K562 (cell line): ENCODE measurements around the gene C1orf74. TPM values are rescaled to one million over a fixed set of nuclear protein-coding genes. Genes with fewer than 3 reads are reported as not detected.
A peak's percentile ranks its signal among the peaks of the same experiment; 100 is the strongest.

ENCODE experiments used
- ARHGAP35 ChIP-seq: fragments of 450-650 bp; IDR thresholded peaks from 2 replicates; pipeline ENCODE4 v1.6.1; 2018; ENCODE audit not compliant: partially characterized antibody
- BRD9 ChIP-seq: fragments of 450-650 bp; IDR thresholded peaks from 2 replicates; pipeline ENCODE4 v1.6.1; 2018; ENCODE audit warnings: low read depth; ENCODE audit not compliant: partially characterized antibody
- DNMT1 ChIP-seq: fragments of 450-650 bp; IDR thresholded peaks from 2 replicates; pipeline ENCODE4 v1.6.1; 2016; ENCODE audit warnings: antibody characterized with exemption, mild to moderate bottlenecking
- MIER1 ChIP-seq: fragments of 450-650 bp; IDR thresholded peaks from 2 replicates; pipeline ENCODE4 v1.6.1; 2016; ENCODE audit warnings: antibody characterized with exemption, mild to moderate bottlenecking, low read depth
- PCBP2 ChIP-seq: fragments of 200-400 bp; formaldehyde crosslinking; IDR thresholded peaks from 2 replicates; pipeline ENCODE4 v1.6.1; 2018; ENCODE audit warnings: low read length, low read depth, mild to moderate bottlenecking, moderate library complexity; ENCODE audit not compliant: poor library complexity, severe bottlenecking
- PHB2 ChIP-seq: fragments of 450-650 bp; IDR thresholded peaks from 2 replicates; pipeline ENCODE4 v1.6.1; 2017; ENCODE audit warnings: low read depth
- PHF8 ChIP-seq: fragments of 200-600 bp; sonication (generic); IDR thresholded peaks from 2 replicates; pipeline ENCODE4 v1.6.1; 2012; ENCODE audit warnings: mixed run types, mild to moderate bottlenecking, inconsistent platforms, low read length, moderate library complexity, borderline replicate concordance
- RNF2 ChIP-seq: sonication (generic); IDR thresholded peaks from 2 replicates; pipeline ENCODE4 v1.6.1; 2016
- SNIP1 ChIP-seq: fragments of 450-650 bp; IDR thresholded peaks from 2 replicates; pipeline ENCODE4 v1.7.1; 2017; ENCODE audit warnings: low read depth, mild to moderate bottlenecking
- TRIM24 ChIP-seq, 2 experiments: fragments of 450-650 bp; IDR thresholded peaks; 2 replicates each; pipeline ENCODE4 v1.6.1; 2016
- ZNF134 ChIP-seq: fragments of 250-450 bp; sonication (Bioruptor Pico); conservative IDR thresholded peaks from 2 replicates; pipeline ENCODE4 v1.4.0; 2020
- ZNF717 ChIP-seq: fragments of 250-450 bp; sonication (Bioruptor Pico); IDR thresholded peaks from 2 replicates; pipeline ENCODE4 v1.5.0; 2021
- polyA plus RNA-seq, 8 experiments: library from polyadenylated mRNA; depleted of rRNA in 4 of 8; stranded (reverse) in 5 of 8; unstranded in 3 of 8; fragments of >200 nt; fragmentation: Nextera tagmentation in 2 of 8; fragmentation: Illumina TruSeq in 1 of 8; extraction: Ambion mirVana in 2 of 8; extraction: Trizol in 1 of 8; gene quantifications; 2 replicates each; pipeline versions ENCODE4 v1.2.1 to v1.2.3, GENCODE V29; 2011 to 2014; ENCODE audit warnings: inconsistent platforms in 1 of 8, missing spikeins in 1 of 8
- total RNA-seq, 7 experiments: library from RNA; depleted of rRNA in 6 of 7; stranded (reverse); fragments of >200 nt in 6 of 7; fragmentation: Illumina TruSeq in 2 of 7; extraction: Trizol in 2 of 7; gene quantifications; 2 replicates each; pipeline versions ENCODE4 v1.2.1 to v1.2.3, GENCODE V29; 2011 to 2021; ENCODE audit warnings: low replicate concordance in 1 of 7
- TF ChIP-seq, protein P1 (sequence below): fragments of 250-450 bp; sonication (Bioruptor Pico); IDR thresholded peaks from 2 replicates; pipeline ENCODE4 v1.5.0; 2021; ENCODE audit warnings: mild to moderate bottlenecking, moderate library complexity
- TF ChIP-seq, protein P2 (sequence below): sonication (generic); formaldehyde crosslinking; IDR thresholded peaks from 2 replicates; pipeline ENCODE4 v1.8.0; 2022; ENCODE audit warnings: missing genetic modification reagents, mild to moderate bottlenecking, borderline replicate concordance
- TF ChIP-seq, protein P3 (sequence below): fragments of 450-650 bp; IDR thresholded peaks from 2 replicates; pipeline ENCODE4 v1.6.1; 2017; ENCODE audit warnings: antibody characterized with exemption, mild to moderate bottlenecking
- TF ChIP-seq, protein P4 (sequence below): fragments of 450-650 bp; IDR thresholded peaks from 2 replicates; pipeline ENCODE4 v1.6.1; 2016

C1orf74 gene
- total and polyA plus RNA-seq, 9 of the 15 experiments (the other 6 are each of a cell fraction or from before 2014, with no cell fraction given): 4.0 to 7.6 (median 5.7) TPM

DNA sequence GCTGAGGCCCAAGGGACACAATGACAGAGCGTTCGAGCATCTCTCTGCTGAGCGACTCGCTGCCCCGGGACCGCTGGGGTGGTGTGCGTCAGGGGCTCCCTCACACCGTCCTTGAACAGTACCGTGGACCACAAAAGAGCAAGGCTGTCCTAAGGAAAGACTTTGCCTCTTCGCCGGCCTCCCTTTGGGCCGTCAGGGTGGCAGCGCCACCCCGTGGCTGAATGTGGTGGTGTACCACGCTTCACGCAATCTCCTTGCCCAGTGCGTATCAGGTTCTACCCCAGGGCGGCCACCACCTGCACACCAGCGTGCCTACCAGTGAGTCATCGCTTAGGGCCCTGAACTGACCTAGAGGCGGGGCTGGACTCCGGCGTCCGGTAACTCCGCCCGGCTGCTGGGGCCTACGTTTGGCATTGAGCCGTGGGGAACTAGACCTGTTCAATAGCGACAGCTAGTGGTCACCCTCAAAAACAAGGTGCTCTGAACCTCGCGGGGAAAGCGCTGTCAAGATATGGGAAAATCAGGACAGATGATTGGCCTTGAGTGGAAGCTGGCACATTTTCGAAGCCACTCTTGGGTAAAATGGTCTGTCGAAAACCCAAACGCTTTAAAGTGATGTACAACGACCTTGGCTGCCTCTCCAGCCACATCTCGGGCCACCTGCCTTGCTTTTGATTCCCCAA is 36.6 kb downstream of the C1orf74 start (continued):
- TF ChIP-seq, protein P1, sequence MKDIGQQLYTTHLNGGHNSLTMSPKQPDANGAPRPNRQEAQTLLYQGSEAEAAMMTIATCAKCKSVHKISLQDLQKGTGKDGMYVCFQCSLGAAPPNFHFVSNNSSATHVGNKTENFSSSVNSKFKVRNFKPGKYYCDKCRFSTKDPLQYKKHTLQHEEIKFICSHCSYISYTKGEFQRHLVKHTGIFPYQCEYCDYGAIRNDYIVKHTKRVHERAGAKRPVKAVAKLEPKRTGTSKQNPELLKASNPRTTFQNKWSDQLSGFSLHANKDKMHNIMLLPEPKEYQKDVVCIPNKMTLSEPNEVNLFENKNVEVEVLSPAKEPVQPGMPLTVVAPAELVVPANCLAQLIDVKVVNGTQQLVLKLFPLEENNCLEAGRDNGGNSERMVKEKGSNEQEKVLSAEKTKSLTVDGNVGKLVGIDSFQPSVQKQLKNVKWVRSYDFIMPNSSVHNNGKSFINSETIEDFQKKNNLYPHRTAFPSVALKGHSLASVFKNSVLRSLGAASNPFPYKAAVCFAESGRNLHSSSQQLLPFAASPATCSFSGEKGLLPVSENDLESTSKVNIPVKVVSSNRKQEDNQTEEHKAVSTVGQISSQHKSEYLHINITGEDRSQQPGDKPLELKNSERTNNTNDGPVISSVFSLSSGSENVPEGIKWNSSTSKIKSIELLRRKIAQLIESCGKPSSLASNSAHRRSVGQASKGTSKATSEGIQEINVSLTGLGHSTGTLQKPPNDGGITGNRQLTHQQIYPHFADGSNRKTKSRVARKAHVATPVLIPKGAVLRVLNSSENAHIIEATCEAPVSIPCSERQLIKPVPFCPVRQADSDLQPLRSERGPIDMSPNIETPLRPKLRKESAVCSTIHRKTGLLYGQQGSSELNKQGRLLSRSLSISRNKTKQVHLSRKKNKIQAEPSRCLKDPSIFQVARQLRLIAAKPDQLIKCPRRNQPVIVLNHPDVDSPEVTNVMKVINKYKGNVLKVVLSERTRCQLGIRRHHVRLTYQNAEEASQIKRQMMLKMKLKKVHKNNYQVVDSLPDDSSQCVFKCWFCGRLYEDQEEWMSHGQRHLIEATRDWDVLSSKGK (CRISPR knock-in tag): no peak
- TF ChIP-seq, protein P2, sequence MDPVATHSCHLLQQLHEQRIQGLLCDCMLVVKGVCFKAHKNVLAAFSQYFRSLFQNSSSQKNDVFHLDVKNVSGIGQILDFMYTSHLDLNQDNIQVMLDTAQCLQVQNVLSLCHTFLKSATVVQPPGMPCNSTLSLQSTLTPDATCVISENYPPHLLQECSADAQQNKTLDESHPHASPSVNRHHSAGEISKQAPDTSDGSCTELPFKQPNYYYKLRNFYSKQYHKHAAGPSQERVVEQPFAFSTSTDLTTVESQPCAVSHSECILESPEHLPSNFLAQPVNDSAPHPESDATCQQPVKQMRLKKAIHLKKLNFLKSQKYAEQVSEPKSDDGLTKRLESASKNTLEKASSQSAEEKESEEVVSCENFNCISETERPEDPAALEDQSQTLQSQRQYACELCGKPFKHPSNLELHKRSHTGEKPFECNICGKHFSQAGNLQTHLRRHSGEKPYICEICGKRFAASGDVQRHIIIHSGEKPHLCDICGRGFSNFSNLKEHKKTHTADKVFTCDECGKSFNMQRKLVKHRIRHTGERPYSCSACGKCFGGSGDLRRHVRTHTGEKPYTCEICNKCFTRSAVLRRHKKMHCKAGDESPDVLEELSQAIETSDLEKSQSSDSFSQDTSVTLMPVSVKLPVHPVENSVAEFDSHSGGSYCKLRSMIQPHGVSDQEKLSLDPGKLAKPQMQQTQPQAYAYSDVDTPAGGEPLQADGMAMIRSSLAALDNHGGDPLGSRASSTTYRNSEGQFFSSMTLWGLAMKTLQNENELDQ (CRISPR knock-in tag): no peak
- no peak for TF ChIP-seq ARHGAP35
- TF ChIP-seq, protein P3, sequence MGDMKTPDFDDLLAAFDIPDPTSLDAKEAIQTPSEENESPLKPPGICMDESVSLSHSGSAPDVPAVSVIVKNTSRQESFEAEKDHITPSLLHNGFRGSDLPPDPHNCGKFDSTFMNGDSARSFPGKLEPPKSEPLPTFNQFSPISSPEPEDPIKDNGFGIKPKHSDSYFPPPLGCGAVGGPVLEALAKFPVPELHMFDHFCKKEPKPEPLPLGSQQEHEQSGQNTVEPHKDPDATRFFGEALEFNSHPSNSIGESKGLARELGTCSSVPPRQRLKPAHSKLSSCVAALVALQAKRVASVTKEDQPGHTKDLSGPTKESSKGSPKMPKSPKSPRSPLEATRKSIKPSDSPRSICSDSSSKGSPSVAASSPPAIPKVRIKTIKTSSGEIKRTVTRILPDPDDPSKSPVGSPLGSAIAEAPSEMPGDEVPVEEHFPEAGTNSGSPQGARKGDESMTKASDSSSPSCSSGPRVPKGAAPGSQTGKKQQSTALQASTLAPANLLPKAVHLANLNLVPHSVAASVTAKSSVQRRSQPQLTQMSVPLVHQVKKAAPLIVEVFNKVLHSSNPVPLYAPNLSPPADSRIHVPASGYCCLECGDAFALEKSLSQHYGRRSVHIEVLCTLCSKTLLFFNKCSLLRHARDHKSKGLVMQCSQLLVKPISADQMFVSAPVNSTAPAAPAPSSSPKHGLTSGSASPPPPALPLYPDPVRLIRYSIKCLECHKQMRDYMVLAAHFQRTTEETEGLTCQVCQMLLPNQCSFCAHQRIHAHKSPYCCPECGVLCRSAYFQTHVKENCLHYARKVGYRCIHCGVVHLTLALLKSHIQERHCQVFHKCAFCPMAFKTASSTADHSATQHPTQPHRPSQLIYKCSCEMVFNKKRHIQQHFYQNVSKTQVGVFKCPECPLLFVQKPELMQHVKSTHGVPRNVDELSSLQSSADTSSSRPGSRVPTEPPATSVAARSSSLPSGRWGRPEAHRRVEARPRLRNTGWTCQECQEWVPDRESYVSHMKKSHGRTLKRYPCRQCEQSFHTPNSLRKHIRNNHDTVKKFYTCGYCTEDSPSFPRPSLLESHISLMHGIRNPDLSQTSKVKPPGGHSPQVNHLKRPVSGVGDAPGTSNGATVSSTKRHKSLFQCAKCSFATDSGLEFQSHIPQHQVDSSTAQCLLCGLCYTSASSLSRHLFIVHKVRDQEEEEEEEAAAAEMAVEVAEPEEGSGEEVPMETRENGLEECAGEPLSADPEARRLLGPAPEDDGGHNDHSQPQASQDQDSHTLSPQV: no peak
- TF ChIP-seq PHB2: no peak
- TF ChIP-seq RNF2: 0 out of 2 replicates have a peak, but pooled peaks have one; percentile 24
- no peak for TF ChIP-seq PHF8
- TF ChIP-seq ZNF717 (CRISPR knock-in tag): no peak
- no peak for TF ChIP-seq PCBP2
- no peak for TF ChIP-seq BRD9
- TF ChIP-seq DNMT1: no peak
- TF ChIP-seq SNIP1: no peak
- no peak for TF ChIP-seq ZNF134 (CRISPR knock-in tag)
- TF ChIP-seq, protein P4, sequence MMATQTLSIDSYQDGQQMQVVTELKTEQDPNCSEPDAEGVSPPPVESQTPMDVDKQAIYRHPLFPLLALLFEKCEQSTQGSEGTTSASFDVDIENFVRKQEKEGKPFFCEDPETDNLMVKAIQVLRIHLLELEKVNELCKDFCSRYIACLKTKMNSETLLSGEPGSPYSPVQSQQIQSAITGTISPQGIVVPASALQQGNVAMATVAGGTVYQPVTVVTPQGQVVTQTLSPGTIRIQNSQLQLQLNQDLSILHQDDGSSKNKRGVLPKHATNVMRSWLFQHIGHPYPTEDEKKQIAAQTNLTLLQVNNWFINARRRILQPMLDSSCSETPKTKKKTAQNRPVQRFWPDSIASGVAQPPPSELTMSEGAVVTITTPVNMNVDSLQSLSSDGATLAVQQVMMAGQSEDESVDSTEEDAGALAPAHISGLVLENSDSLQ: no peak
- TF ChIP-seq TRIM24 (IDR thresholded peaks at IDR 0.05): peak in 1 of 2 experiments; percentile 40; a peak in 1 of 4 replicates
- TF ChIP-seq MIER1: 0 out of 2 replicates have a peak, but pooled peaks have one; percentile 17
